ENCODE measurements around the gene RHCE.

- TF ChIP-seq, protein P1, sequence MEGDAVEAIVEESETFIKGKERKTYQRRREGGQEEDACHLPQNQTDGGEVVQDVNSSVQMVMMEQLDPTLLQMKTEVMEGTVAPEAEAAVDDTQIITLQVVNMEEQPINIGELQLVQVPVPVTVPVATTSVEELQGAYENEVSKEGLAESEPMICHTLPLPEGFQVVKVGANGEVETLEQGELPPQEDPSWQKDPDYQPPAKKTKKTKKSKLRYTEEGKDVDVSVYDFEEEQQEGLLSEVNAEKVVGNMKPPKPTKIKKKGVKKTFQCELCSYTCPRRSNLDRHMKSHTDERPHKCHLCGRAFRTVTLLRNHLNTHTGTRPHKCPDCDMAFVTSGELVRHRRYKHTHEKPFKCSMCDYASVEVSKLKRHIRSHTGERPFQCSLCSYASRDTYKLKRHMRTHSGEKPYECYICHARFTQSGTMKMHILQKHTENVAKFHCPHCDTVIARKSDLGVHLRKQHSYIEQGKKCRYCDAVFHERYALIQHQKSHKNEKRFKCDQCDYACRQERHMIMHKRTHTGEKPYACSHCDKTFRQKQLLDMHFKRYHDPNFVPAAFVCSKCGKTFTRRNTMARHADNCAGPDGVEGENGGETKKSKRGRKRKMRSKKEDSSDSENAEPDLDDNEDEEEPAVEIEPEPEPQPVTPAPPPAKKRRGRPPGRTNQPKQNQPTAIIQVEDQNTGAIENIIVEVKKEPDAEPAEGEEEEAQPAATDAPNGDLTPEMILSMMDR (IDR thresholded peaks at IDR 0.05; ENCODE audit: insufficient read depth, low read depth, low read length): no peak
- TF ChIP-seq EZH2 (IDR thresholded peaks at IDR 0.05; ENCODE audit: insufficient read depth, low read length): no peak
Observed at GRCh38 chr1:25355841-25356395, 64.7 kb downstream of the RHCE start.
